Caco-2 (cell line): ENCODE data around the gene SH3BGRL3. TPM values are rescaled to one million over a fixed set of nuclear protein-coding genes. Genes with fewer than 3 reads are reported as not detected.

Experiments
- BruUV-seq: library from RNA; stranded (reverse); fragments of 400-500 nt; replicated peaks from 2 replicates; lab custom pipeline; 2021; lab: Mats Ljungman, UMichigan
- CTCF ChIA-PET: fragments of 300-600 bp; sonication (Branson Sonifier 250); formaldehyde crosslinking; loops from one replicate; lab custom pipeline; 2022; ENCODE audit warnings: antibody characterized with exemption; lab: Charles Lee
- POLR2A ChIA-PET: fragments of 300-600 bp; sonication (Branson Sonifier 250); formaldehyde crosslinking; loops from one replicate; lab custom pipeline; 2022; ENCODE audit warnings: antibody characterized with exemption; lab: Charles Lee
- DNase-seq, 2 experiments: peaks; one replicate each; pipeline versions ENCODE4 v3.0.0 to v3.0.0-alpha.2; 2020 to 2022
- H3K27me3 ChIP-seq: replicated peaks from 2 replicates; pipeline ENCODE4 v1.6.0; 2011; ENCODE audit warnings: low read length; ENCODE audit not compliant: control insufficient read depth, insufficient read depth
- H3K36me3 ChIP-seq: 2 replicates; pipeline ENCODE4 v1.5.1; 2011; ENCODE audit warnings: low read length; ENCODE audit not compliant: control insufficient read depth, insufficient read depth
- H3K4me1 ChIP-seq: fragments of 250-450 bp; sonication (Bioruptor Pico); 2 replicates; pipeline ENCODE4 v1.5.1; 2020; ENCODE audit warnings: mild to moderate bottlenecking
- H3K4me3 ChIP-seq: 2 replicates; pipeline ENCODE4 v1.5.1; 2011; ENCODE audit warnings: low read depth, mild to moderate bottlenecking, control low read depth, low read length
- H3K9me3 ChIP-seq: fragments of 250-450 bp; sonication (Bioruptor Pico); 2 replicates; pipeline ENCODE4 v1.5.1; 2020; ENCODE audit warnings: mild to moderate bottlenecking, moderate library complexity
- H3K27ac Mint-ChIP-seq: one replicate; pipeline ENCODE4 v1.8.0; 2022; ENCODE audit warnings: mixed read lengths; ENCODE audit not compliant: unreplicated experiment
- H3K27me3 Mint-ChIP-seq: one replicate; pipeline ENCODE4 v1.8.0; 2022; ENCODE audit warnings: mixed read lengths; ENCODE audit not compliant: insufficient read depth, unreplicated experiment
- H3K36me3 Mint-ChIP-seq: one replicate; pipeline ENCODE4 v1.8.0; 2022; ENCODE audit warnings: mild to moderate bottlenecking, mixed read lengths; ENCODE audit not compliant: insufficient read depth, unreplicated experiment
- H3K4me1 Mint-ChIP-seq: one replicate; pipeline ENCODE4 v1.8.0; 2022; ENCODE audit warnings: low read depth, mixed read lengths; ENCODE audit not compliant: unreplicated experiment
- H3K4me3 Mint-ChIP-seq: one replicate; pipeline ENCODE4 v1.8.0; 2022; ENCODE audit warnings: mild to moderate bottlenecking, moderate library complexity, mixed read lengths; ENCODE audit not compliant: unreplicated experiment
- H3K9me3 Mint-ChIP-seq: one replicate; pipeline ENCODE4 v1.8.0; 2022; ENCODE audit warnings: mixed read lengths; ENCODE audit not compliant: unreplicated experiment
- intact Hi-C: fragments of 100-400 bp; cut with micrococcal nuclease; formaldehyde crosslinking; loops from one replicate; pipeline ENCODE4 v1.10.0; 2022; ENCODE audit not compliant: unreplicated experiment
- total RNA-seq: library from RNA; stranded (reverse); gene quantifications from 2 replicates; pipeline ENCODE4 v1.2.3, GENCODE V29; 2022
- TF ChIP-seq, protein P1 (sequence below), 2 experiments: fragments of 200-600 bp in 1 of 2; IDR thresholded peaks; 1 replicate in 1 of 2; 2 replicates in 1 of 2; pipeline versions ENCODE4 v1.5.1 to v1.8.0; 2011 to 2022; ENCODE audit warnings: antibody characterized with exemption in 1 of 2, control low read depth in 1 of 2, inconsistent platforms in 1 of 2, low read depth in 1 of 2, low read length in 1 of 2, mild to moderate bottlenecking in 1 of 2, moderate library complexity in 1 of 2; ENCODE audit not compliant: insufficient read depth in 1 of 2, severe bottlenecking in 1 of 2, unreplicated experiment in 1 of 2

SH3BGRL3 gene
- total RNA-seq, 1 experiment from 2014 or later = 73.4 TPM

DNA sequence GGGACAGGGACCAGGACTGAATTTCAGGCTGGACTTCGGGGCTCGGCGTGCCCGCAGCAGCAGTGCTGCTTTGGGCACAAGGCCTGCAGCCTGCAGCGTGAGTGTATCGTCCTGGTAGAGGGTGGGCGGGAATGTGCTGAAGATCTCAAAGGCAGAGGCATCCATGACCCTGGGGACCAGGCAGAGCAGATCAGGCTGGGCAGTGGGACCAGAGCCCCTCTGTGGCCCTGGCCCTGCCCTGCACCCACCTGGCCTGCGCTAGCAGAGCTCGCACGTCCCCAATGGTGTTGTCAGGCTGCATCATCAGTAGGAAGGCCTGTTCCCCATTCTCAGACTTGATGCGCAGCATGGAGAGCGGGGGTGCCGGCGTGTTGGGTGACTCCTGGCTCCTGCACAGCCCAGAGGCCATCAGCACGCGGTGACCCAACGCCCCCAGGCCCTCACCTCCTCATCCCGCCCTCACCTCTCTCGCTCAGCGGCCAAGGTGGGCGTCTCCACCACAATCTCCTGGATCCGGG, 2.6 kb downstream of the SH3BGRL3 start:
- DNase-seq = no peak
- H3K27me3 Mint-ChIP-seq = no peaks in the 10 kb centered on the region
- peaks cover 43% of the 10 kb centered on the region for H3K36me3 Mint-ChIP-seq
- Histone ChIP-seq H3K4me1 (peaks cover 32% of the 10 kb centered on the region), H3K4me3 (no peak overlapping the region), H3K9me3 (no peaks in the 10 kb centered on the region), H3K36me3 (peaks cover 2% of the 10 kb centered on the region), H3K27me3 (no peaks in the 10 kb centered on the region)
- H3K9me3 Mint-ChIP-seq = no peaks in the 10 kb centered on the region
- BruUV-seq = no TSS peak
- no peak overlapping the region for H3K4me3 Mint-ChIP-seq
- TF ChIP-seq, protein P1, sequence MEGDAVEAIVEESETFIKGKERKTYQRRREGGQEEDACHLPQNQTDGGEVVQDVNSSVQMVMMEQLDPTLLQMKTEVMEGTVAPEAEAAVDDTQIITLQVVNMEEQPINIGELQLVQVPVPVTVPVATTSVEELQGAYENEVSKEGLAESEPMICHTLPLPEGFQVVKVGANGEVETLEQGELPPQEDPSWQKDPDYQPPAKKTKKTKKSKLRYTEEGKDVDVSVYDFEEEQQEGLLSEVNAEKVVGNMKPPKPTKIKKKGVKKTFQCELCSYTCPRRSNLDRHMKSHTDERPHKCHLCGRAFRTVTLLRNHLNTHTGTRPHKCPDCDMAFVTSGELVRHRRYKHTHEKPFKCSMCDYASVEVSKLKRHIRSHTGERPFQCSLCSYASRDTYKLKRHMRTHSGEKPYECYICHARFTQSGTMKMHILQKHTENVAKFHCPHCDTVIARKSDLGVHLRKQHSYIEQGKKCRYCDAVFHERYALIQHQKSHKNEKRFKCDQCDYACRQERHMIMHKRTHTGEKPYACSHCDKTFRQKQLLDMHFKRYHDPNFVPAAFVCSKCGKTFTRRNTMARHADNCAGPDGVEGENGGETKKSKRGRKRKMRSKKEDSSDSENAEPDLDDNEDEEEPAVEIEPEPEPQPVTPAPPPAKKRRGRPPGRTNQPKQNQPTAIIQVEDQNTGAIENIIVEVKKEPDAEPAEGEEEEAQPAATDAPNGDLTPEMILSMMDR (IDR thresholded peaks at IDR 0.05; ENCODE audit: insufficient read depth in 1 of 2, low read depth in 1 of 2, low read length in 1 of 2, severe bottlenecking in 1 of 2, unreplicated experiment in 1 of 2) = no peak
- ChIA-PET POLR2A (no interaction called here), CTCF (no interaction called here)
- H3K4me1 Mint-ChIP-seq = peaks cover 24% of the 10 kb centered on the region
- no peak overlapping the region for H3K27ac Mint-ChIP-seq
- intact Hi-C loops = no loop called here

DNA sequence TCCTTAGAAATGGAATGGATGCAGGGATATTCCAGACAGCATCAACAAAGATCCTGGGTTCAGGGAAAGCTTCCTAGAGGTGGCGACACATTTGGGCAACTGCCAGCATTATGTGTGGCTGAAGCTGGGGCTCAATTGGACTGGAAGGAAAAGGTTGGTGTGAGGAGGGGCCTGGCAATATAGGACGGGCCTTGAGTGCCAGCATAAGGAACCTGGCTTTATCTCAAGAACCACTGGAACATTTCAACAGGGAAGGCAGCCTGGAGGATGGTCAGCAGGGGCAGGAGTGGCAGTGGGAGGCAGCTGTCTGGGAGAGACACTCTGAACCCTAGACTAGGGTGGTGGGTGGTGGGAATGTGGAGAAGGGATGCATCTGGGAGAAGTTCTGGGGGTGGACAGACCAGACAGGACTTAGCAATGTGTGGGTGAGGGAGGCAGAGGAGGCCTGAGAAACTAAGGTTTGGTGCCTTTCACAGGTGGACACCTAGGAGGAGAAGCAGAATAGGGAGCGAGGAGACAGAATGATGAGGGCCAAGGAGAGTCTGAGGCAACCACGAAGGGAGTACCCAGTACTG, 3.5 kb downstream of the SH3BGRL3 start:
- TF ChIP-seq, protein P1 (IDR thresholded peaks at IDR 0.05; ENCODE audit: insufficient read depth in 1 of 2, low read depth in 1 of 2, low read length in 1 of 2, severe bottlenecking in 1 of 2, unreplicated experiment in 1 of 2) = no peak
- no TSS peak for BruUV-seq
- DNase-seq = no peak
- H3K4me3 Mint-ChIP-seq = peak overlapping the region; percentile 5
- ChIA-PET CTCF (interaction anchor here (2.7 kb wide), 1 partner anchor 108 kb away, joined by 15 read pairs; no protein-coding TSS in a partner anchor), POLR2A (no interaction called here)
- no peaks in the 10 kb centered on the region for H3K27me3 Mint-ChIP-seq
- Histone ChIP-seq H3K4me1 (peaks cover 23% of the 10 kb centered on the region), H3K36me3 (no peaks in the 10 kb centered on the region; the same call in 1 of the 2 replicates), H3K9me3 (no peaks in the 10 kb centered on the region), H3K27me3 (no peaks in the 10 kb centered on the region), H3K4me3 (no peak overlapping the region)
- H3K27ac Mint-ChIP-seq = no peak overlapping the region
- H3K36me3 Mint-ChIP-seq = peaks cover 39% of the 10 kb centered on the region
- intact Hi-C loops = no loop called here
- peaks cover 24% of the 10 kb centered on the region for H3K4me1 Mint-ChIP-seq
- H3K9me3 Mint-ChIP-seq = no peaks in the 10 kb centered on the region

DNA sequence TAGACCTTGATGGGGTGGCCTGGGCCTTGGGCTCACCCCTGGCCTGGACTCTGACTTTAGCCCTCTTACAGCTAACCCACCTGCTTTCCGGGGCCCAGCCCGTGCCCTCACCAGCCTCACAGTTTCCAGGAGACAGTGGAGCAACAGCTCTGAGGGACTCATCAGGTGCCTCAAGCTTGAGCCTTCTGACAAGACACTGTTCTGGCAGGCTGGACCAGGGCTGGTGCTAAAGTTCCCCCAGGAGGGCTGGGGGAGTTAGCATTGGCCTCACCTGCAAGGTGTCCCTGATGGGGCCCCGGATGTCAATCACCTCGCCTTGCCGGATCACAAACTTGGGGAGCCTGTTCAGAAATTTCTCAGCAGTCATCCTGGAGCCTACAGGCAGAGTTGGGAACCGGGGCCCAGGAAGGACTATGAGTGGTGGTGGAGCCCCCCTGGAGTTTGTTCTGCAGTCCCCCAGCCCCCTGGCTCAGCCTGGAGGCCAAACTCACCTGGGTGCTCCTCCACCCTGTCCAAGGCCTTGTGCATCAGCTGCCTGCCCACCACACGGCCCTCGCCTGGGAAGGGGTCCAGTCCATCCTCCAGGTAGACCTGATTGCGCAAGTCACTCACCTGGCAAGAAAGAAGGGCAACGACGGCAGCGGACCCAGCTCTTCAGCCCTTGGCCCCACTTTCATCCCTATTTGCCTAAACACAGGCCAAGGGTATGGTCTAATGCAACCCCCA, 4.1 kb downstream of the SH3BGRL3 start:
- intact Hi-C loops = no loop called here
- TF ChIP-seq, protein P1 (IDR thresholded peaks at IDR 0.05; ENCODE audit: insufficient read depth in 1 of 2, low read depth in 1 of 2, low read length in 1 of 2, severe bottlenecking in 1 of 2, unreplicated experiment in 1 of 2) = no peak
- Mint-ChIP-seq H3K27ac (peak overlapping the region; percentile 51), H3K36me3 (peaks cover 33% of the 10 kb centered on the region), H3K9me3 (no peaks in the 10 kb centered on the region), H3K4me3 (peak overlapping the region; percentile 5), H3K4me1 (peaks cover 17% of the 10 kb centered on the region), H3K27me3 (no peaks in the 10 kb centered on the region)
- ChIA-PET POLR2A (no interaction called here), CTCF (interaction anchor here (0.5 to 2.7 kb wide), 6 partner anchors 31 to 133 kb away, joined by 3 to 15 read pairs (median 6); partner anchors contain the start of gene CEP85)
- H3K4me3 ChIP-seq = no peak overlapping the region
- H3K4me1 ChIP-seq = peaks cover 18% of the 10 kb centered on the region
- no peak for DNase-seq
- H3K36me3 ChIP-seq = no peaks in the 10 kb centered on the region; the same call in 1 of the 2 replicates
- no peaks in the 10 kb centered on the region for H3K9me3 ChIP-seq
- BruUV-seq = no TSS peak
- no peaks in the 10 kb centered on the region for H3K27me3 ChIP-seq
